ENCODE data around the gene USP25.

DNA sequence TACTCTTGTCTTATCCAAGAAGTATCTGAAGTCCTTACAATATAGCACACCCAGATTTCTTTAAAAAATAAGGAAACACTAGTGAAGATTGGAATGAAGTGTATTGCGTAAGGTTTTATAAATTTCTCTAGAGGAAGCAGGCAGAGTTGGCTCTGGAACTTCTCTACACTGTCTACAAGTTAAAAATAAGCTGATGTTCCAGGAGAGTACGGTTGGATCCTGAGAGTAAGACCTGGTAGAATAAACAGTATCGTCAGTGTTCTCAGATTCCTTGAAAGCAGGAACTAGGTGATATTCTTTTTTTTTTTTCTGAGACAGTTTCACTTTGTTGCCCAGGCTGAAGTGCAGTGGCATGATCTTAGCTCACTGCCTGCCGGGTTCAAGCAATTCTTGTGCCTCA is 107.9 kb downstream of the USP25 start:
- TF ChIP-seq EZH2 (IDR thresholded peaks at IDR 0.05) (no peak), POLR2AphosphoS5 (IDR thresholded peaks at IDR 0.05; ENCODE audit: borderline replicate concordance, low read depth, low read length) (no peak)
